Uterus (tissue), 4 donors: ENCODE results near the gene ELK4. TPM values are rescaled to one million over a fixed set of nuclear protein-coding genes. Genes with fewer than 3 reads are reported as not detected.

Source experiments
- DNase-seq, 2 donors: peaks; one replicate each; pipeline ENCODE4 v3.0.0-alpha.2; 2019 to 2020
- H3K27ac ChIP-seq, 2 donors: fragments of 200-600 bp; sonication (generic); 1 replicate in 1 of 2; 2 replicates in 1 of 2; pipeline ENCODE4 v1.5.1; 2016 to 2018
- H3K27me3 ChIP-seq, 2 donors: fragments of 200-600 bp; sonication (generic); one replicate each; pipeline ENCODE4 v1.5.1; 2018 to 2019; ENCODE audit warnings: control low read depth in 1 of 2
- H3K36me3 ChIP-seq, 2 donors: fragments of 200-600 bp; sonication (generic); one replicate each; pipeline ENCODE4 v1.5.1; 2019; ENCODE audit warnings: control low read depth in 1 of 2
- H3K4me1 ChIP-seq, 2 donors: fragments of 200-600 bp; sonication (generic); one replicate each; pipeline ENCODE4 v1.5.1; 2018 to 2019; ENCODE audit warnings: control low read depth in 1 of 2
- H3K4me3 ChIP-seq, 2 donors: fragments of 200-600 bp; sonication (generic); 1 replicate in 1 of 2; 2 replicates in 1 of 2; pipeline ENCODE4 v1.5.1; 2018 to 2019; ENCODE audit warnings: mild to moderate bottlenecking in 1 of 2
- H3K9me3 ChIP-seq, 2 donors: fragments of 200-600 bp; sonication (generic); one replicate each; pipeline ENCODE4 v1.5.1; 2019; ENCODE audit warnings: control low read depth in 1 of 2
- POLR2A ChIP-seq, 2 donors: fragments of 450-650 bp; IDR thresholded peaks; one replicate each; pipeline ENCODE4 v1.6.1; 2016; ENCODE audit warnings: antibody characterized with exemption in 2 of 2, mild to moderate bottlenecking in 1 of 2, moderate library complexity in 1 of 2
- intact Hi-C: fragments of 100-400 bp; cut with DNase I; formaldehyde crosslinking; loops from one replicate; pipeline ENCODE4 v1.15.1; 2023; ENCODE audit warnings: low total_unique reads
- total RNA-seq, 4 donors: library from RNA; depleted of rRNA in 3 of 4; stranded (reverse); fragments of >200 nt in 3 of 4; gene quantifications; one replicate each; pipeline versions ENCODE4 v1.1.0 to v1.2.4, GENCODE V29; 2014 to 2023
- TF ChIP-seq, protein P1 (sequence below), 4 experiments: fragments of 200-600 bp in 2 of 4; fragments of 450-650 bp in 2 of 4; sonication (generic) in 2 of 4; IDR thresholded peaks; one replicate each; pipeline ENCODE4 v1.5.1; 2016 to 2019; ENCODE audit warnings: antibody characterized with exemption in 4 of 4, mild to moderate bottlenecking in 2 of 4, moderate library complexity in 1 of 4
- donor health status: DM: yes; HTN: yes; CAD: no.

ELK4 gene
- total RNA-seq, 4 donors from 2014 or later, result 17.9 to 97.7 (median 26.7) TPM

DNA sequence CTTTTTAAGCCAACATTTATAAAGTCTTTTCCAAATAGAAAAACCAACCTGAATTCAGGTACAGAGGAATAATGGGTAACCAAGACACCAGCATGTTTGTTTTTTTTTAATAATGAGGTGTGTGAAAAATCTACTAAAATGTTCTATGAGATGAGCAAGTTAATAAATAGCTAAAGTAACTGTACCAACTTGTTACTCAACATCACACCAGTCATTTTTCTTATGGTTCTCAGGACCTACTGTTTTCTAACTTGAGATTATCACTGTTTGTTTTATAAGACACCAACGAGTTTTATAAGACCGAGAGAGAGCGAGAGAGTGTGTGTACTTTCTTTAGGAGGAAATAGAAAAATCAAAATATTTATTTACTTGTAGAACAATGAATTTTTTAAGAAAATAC is 12.4 kb downstream of the ELK4 start:
- Histone ChIP-seq H3K4me1 (no peaks in the 10 kb centered on the region), H3K9me3 (no peaks in the 10 kb centered on the region), H3K36me3 (no peaks in the 10 kb centered on the region), H3K27me3 (no peaks in the 10 kb centered on the region), H3K4me3 (no peak overlapping the region), H3K27ac (no peak overlapping the region)
- intact Hi-C loops, result no loop called here
- no peak for DNase-seq
- TF ChIP-seq, protein P1, sequence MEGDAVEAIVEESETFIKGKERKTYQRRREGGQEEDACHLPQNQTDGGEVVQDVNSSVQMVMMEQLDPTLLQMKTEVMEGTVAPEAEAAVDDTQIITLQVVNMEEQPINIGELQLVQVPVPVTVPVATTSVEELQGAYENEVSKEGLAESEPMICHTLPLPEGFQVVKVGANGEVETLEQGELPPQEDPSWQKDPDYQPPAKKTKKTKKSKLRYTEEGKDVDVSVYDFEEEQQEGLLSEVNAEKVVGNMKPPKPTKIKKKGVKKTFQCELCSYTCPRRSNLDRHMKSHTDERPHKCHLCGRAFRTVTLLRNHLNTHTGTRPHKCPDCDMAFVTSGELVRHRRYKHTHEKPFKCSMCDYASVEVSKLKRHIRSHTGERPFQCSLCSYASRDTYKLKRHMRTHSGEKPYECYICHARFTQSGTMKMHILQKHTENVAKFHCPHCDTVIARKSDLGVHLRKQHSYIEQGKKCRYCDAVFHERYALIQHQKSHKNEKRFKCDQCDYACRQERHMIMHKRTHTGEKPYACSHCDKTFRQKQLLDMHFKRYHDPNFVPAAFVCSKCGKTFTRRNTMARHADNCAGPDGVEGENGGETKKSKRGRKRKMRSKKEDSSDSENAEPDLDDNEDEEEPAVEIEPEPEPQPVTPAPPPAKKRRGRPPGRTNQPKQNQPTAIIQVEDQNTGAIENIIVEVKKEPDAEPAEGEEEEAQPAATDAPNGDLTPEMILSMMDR (IDR thresholded peaks at IDR 0.05), result no peak
- no peak for TF ChIP-seq POLR2A (IDR thresholded peaks at IDR 0.05)

DNA sequence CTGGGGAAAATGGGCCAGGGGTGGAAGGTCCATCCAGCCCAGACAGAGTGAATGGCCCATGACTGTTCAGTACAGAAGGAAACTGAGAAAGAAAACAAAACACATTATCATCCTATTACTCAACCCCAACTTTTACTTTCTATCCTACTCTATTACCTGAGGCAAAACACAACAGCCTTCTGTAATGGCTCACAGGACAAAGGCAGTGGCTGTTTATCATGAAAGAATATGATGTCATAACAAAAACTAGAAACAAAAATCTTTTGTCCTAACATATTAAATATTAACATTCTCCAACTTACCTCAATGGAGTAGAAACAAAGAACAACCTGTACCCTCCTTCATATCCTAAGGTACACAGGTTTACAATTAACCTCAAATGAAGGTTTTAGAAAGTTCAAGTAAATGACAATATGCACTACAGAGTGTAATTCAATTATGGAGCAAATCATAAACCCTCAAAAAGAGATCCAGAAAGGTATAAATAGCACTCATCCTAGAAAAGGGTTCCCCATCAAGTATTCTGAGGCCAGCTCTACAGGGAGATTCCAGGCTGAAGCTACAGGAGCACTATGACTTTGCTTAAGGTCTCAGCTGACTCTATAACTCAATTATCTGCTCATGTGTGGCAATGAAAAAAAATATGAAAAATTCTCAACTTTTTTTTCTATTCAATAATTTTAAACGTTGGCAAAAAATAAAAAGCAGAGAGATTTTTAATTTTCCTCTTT is 15.1 kb downstream of the ELK4 start:
- no peak for DNase-seq
- Histone ChIP-seq H3K9me3 (no peaks in the 10 kb centered on the region), H3K27me3 (no peaks in the 10 kb centered on the region), H3K4me1 (no peaks in the 10 kb centered on the region), H3K27ac (no peak overlapping the region), H3K36me3 (no peaks in the 10 kb centered on the region), H3K4me3 (no peak overlapping the region)
- TF ChIP-seq POLR2A (IDR thresholded peaks at IDR 0.05), result no peak
- TF ChIP-seq, protein P1 (IDR thresholded peaks at IDR 0.05), result no peak
- intact Hi-C loops, result no loop called here

DNA sequence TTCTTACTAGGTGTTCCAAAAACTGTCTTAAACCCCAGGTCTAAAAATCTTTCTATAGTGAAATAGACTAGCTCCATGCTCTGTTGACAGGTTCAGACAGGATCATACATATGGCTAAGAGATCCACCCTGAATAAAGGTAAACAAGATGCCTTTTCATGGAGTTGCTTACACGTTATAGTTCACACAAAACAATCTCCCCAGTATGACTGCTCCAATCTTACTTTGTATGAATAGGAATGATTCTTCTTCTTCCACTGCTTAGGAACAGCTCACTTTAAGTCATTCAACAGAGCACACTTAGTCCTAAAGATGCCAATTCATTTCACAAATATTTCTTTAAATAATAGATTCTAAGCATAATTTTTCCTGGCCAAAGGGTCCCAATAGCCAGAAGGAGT is 16.0 kb downstream of the ELK4 start:
- H3K36me3 ChIP-seq, result no peaks in the 10 kb centered on the region
- no peak for DNase-seq
- H3K27me3 ChIP-seq, result no peaks in the 10 kb centered on the region
- no peak overlapping the region for H3K27ac ChIP-seq
- intact Hi-C loops, result no loop called here
- H3K4me1 ChIP-seq, result no peaks in the 10 kb centered on the region
- no peaks in the 10 kb centered on the region for H3K9me3 ChIP-seq
- TF ChIP-seq POLR2A (IDR thresholded peaks at IDR 0.05), result no peak
- TF ChIP-seq, protein P1 (IDR thresholded peaks at IDR 0.05), result no peak
- no peak overlapping the region for H3K4me3 ChIP-seq

DNA sequence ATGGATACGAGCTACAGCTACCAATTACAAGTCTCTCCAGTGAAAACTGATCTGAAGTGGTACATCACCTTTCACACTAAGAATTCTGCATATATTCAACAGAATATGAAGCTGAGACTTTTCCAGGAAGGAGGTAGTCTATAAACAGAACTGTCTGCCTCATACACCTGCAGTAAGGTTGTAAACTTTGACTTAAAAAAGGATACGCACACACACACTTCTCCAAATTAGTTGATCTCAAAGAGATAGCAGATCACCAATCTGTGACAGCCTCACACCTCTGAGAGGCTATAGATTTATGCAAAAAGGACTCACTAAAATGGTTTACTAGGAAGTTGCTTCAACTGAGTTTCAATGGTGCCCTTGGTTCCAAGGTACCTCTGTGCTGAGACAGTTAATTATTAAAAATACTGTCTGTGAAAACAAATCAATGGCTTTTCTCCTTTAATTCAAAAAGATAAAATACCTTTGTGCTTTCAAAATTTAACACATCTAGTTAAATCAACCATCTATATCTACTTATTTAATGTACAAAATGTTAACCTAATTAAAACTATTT is 17.9 kb downstream of the ELK4 start:
- no peaks in the 10 kb centered on the region for H3K9me3 ChIP-seq
- no peak overlapping the region for H3K27ac ChIP-seq
- intact Hi-C loops, result no loop called here
- no peak overlapping the region for H3K4me3 ChIP-seq
- no peaks in the 10 kb centered on the region for H3K36me3 ChIP-seq
- H3K27me3 ChIP-seq, result no peaks in the 10 kb centered on the region
- H3K4me1 ChIP-seq, result no peaks in the 10 kb centered on the region
- DNase-seq, result no peak
- no peak for TF ChIP-seq POLR2A (IDR thresholded peaks at IDR 0.05)
- TF ChIP-seq, protein P1 (IDR thresholded peaks at IDR 0.05), result no peak

DNA sequence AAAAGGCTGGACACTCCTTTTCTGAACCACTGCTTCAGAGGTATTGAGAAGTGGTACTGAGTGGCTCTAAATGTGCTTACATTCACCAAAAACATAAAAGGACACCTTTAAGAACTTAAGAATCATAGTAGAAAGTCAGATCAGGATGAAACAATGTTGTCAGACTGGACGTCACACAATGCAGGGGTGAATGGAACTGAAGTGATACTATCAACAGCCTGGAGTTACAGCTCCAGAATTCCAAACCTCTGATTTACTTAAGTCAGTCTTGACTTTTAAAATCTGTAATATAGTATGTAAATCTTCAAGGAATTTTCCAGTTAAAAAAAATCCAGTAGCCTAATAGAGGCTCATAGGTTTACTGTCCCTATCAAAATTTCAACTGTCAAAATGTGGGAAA is 19.3 kb downstream of the ELK4 start:
- no peak for TF ChIP-seq POLR2A (IDR thresholded peaks at IDR 0.05)
- TF ChIP-seq, protein P1 (IDR thresholded peaks at IDR 0.05), result no peak
- H3K4me1 ChIP-seq, result no peaks in the 10 kb centered on the region
- intact Hi-C loops, result no loop called here
- no peaks in the 10 kb centered on the region for H3K27me3 ChIP-seq
- no peak for DNase-seq
- H3K36me3 ChIP-seq, result no peaks in the 10 kb centered on the region
- no peak overlapping the region for H3K27ac ChIP-seq
- H3K4me3 ChIP-seq, result no peak overlapping the region
- no peaks in the 10 kb centered on the region for H3K9me3 ChIP-seq
